Panc1 (cell line): Measurements from ENCODE around the gene JPT2. TPM values are rescaled to one million over a fixed set of nuclear protein-coding genes. Genes with fewer than 3 reads are reported as not detected.

Experiments used
- ATAC-seq: fragments of 200-7000 bp; cut with Tn5 transposase; 2 replicates; pipeline ENCODE4 v1.9.1; 2020; ENCODE audit warnings: mild to moderate bottlenecking, moderate library complexity
- BruUV-seq: library from RNA; stranded (reverse); fragments of 400-500 nt; replicated peaks from 2 replicates; lab custom pipeline; 2021; lab: Mats Ljungman, UMichigan
- CTCF ChIA-PET: fragments of 300-600 bp; sonication (Branson Sonifier 250); formaldehyde crosslinking; loops from one replicate; lab custom pipeline; 2022; ENCODE audit warnings: antibody characterized with exemption; lab: Charles Lee
- POLR2A ChIA-PET: fragments of 300-600 bp; sonication (Branson Sonifier 250); formaldehyde crosslinking; loops from one replicate; lab custom pipeline; 2022; ENCODE audit warnings: antibody characterized with exemption; lab: Charles Lee
- DNase-seq: peaks from one replicate; pipeline ENCODE4 v3.0.0-alpha.2; 2010; ENCODE audit warnings: low read depth, low spot score
- H3K27ac ChIP-seq: 2 replicates; pipeline ENCODE4 v1.5.1; 2011; ENCODE audit warnings: mild to moderate bottlenecking, low read length, inconsistent platforms
- H3K27me3 ChIP-seq: fragments of 200-500 bp; sonication (Bioruptor generic); 2 replicates; pipeline ENCODE4 v1.6.0; 2014; ENCODE audit warnings: low read length, inconsistent platforms; ENCODE audit not compliant: control insufficient read depth, insufficient read depth
- H3K36me3 ChIP-seq: fragments of 200-500 bp; sonication (Bioruptor generic); 2 replicates; pipeline ENCODE4 v1.5.1; 2014; ENCODE audit warnings: inconsistent platforms, mild to moderate bottlenecking, low read length, moderate library complexity; ENCODE audit not compliant: control insufficient read depth, insufficient read depth
- H3K4me1 ChIP-seq: 2 replicates; pipeline ENCODE4 v1.5.1; 2011; ENCODE audit warnings: inconsistent platforms, mild to moderate bottlenecking, low read length, moderate library complexity; ENCODE audit not compliant: control insufficient read depth, insufficient read depth
- H3K4me3 ChIP-seq, 2 experiments: 2 replicates each; pipeline ENCODE4 v1.5.1; 2011 to 2012; ENCODE audit warnings: low read depth in 2 of 2, low read length in 2 of 2, mild to moderate bottlenecking in 2 of 2, inconsistent platforms in 1 of 2, moderate library complexity in 1 of 2
- H3K9me3 ChIP-seq: fragments of 200-500 bp; sonication (Bioruptor generic); 2 replicates; pipeline ENCODE4 v1.5.1; 2014; ENCODE audit warnings: low read depth, mild to moderate bottlenecking, inconsistent platforms, low read length, moderate library complexity; ENCODE audit not compliant: control insufficient read depth, insufficient read depth
- CTCF ChIP-seq: fragments of 450-650 bp; IDR thresholded peaks from 2 replicates; pipeline ENCODE4 v1.5.1; 2017; ENCODE audit warnings: mild to moderate bottlenecking
- POLR2AphosphoS5 ChIP-seq: IDR thresholded peaks from 2 replicates; pipeline ENCODE4 v1.6.1; 2012; ENCODE audit warnings: mild to moderate bottlenecking, low read depth, low read length, moderate library complexity
- SIN3A ChIP-seq: IDR thresholded peaks from 2 replicates; pipeline ENCODE4 v1.6.1; 2012; ENCODE audit warnings: low read depth, mild to moderate bottlenecking, low read length, moderate library complexity, borderline replicate concordance; ENCODE audit not compliant: insufficient read depth
- TCF7L2 ChIP-seq: IDR thresholded peaks from 2 replicates; pipeline ENCODE4 v1.6.1; 2011; ENCODE audit warnings: mild to moderate bottlenecking, low read depth, low read length, inconsistent platforms
- in situ Hi-C: cut with HindIII; loops from 2 replicates; pipeline ENCODE4 v1.10.0; 2016; ENCODE audit warnings: low sequenced_read_pairs, low pct_unique_long_range_greater_than_20kb
- intact Hi-C: fragments of 100-400 bp; cut with micrococcal nuclease; formaldehyde crosslinking; loops from one replicate; pipeline ENCODE4 v1.10.0; 2022; ENCODE audit not compliant: unreplicated experiment
- total RNA-seq: library from RNA; stranded (reverse); gene quantifications from one replicate; pipeline ENCODE4 v1.2.1, GENCODE V29; 2021; ENCODE audit not compliant: unreplicated experiment
- TF ChIP-seq, protein P1 (sequence below), 2 experiments: IDR thresholded peaks; 2 replicates each; pipeline ENCODE4 v1.6.1; 2011 to 2012; ENCODE audit warnings: low read depth in 2 of 2, control low read depth in 1 of 2, low read length in 1 of 2, mild to moderate bottlenecking in 1 of 2, moderate library complexity in 1 of 2; ENCODE audit not compliant: insufficient read depth in 1 of 2

JPT2 gene
- total RNA-seq, 1 experiment from 2014 or later: 200 TPM

DNA sequence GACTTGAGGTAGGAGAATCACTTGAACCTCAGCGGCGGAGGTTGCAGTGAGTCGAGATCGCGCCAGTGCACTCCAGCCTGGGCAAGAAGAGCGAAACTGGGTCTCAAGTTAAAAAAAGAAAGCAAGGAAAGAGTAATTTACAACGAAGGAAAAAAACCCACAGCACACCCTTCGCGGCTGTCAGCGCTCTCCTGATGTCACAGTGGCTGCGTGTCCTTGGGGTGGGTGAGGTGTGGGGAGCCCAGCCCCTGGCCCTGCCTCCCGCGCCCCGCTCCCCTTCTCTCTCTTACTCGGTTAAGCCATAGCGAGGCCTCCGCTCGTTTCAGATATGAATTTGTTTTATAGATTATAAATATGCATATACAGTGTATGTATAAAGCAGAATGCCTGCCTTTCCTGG is 740 bp upstream of the JPT2 start:
- in situ Hi-C loops (no loop called here), intact Hi-C loops (no loop called here)
- ATAC-seq (no peak), DNase-seq (no peak)
- H3K27me3 ChIP-seq: no peaks in the 10 kb centered on the region
- no TSS peak for BruUV-seq
- peaks cover 18% of the 10 kb centered on the region for H3K4me1 ChIP-seq
- POLR2A ChIA-PET: interaction anchor here (0.7 kb wide), 1 partner anchor 224 kb away, joined by 3 read pairs; no protein-coding TSS in a partner anchor
- H3K9me3 ChIP-seq: no peaks in the 10 kb centered on the region
- TF ChIP-seq TCF7L2 (no peak), CTCF (no peak), POLR2AphosphoS5 (no peak), SIN3A (no peak)
- TF ChIP-seq, protein P1, sequence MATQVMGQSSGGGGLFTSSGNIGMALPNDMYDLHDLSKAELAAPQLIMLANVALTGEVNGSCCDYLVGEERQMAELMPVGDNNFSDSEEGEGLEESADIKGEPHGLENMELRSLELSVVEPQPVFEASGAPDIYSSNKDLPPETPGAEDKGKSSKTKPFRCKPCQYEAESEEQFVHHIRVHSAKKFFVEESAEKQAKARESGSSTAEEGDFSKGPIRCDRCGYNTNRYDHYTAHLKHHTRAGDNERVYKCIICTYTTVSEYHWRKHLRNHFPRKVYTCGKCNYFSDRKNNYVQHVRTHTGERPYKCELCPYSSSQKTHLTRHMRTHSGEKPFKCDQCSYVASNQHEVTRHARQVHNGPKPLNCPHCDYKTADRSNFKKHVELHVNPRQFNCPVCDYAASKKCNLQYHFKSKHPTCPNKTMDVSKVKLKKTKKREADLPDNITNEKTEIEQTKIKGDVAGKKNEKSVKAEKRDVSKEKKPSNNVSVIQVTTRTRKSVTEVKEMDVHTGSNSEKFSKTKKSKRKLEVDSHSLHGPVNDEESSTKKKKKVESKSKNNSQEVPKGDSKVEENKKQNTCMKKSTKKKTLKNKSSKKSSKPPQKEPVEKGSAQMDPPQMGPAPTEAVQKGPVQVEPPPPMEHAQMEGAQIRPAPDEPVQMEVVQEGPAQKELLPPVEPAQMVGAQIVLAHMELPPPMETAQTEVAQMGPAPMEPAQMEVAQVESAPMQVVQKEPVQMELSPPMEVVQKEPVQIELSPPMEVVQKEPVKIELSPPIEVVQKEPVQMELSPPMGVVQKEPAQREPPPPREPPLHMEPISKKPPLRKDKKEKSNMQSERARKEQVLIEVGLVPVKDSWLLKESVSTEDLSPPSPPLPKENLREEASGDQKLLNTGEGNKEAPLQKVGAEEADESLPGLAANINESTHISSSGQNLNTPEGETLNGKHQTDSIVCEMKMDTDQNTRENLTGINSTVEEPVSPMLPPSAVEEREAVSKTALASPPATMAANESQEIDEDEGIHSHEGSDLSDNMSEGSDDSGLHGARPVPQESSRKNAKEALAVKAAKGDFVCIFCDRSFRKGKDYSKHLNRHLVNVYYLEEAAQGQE (IDR thresholded peaks at IDR 0.05; ENCODE audit: insufficient read depth in 1 of 2, low read depth in 2 of 2, low read length in 1 of 2): no peak
- H3K4me3 ChIP-seq: peak overlapping the region; percentile 49 to 72
- H3K36me3 ChIP-seq: peaks cover 2% of the 10 kb centered on the region
- CTCF ChIA-PET: no interaction called here
- peak overlapping the region; percentile 73 for H3K27ac ChIP-seq

DNA sequence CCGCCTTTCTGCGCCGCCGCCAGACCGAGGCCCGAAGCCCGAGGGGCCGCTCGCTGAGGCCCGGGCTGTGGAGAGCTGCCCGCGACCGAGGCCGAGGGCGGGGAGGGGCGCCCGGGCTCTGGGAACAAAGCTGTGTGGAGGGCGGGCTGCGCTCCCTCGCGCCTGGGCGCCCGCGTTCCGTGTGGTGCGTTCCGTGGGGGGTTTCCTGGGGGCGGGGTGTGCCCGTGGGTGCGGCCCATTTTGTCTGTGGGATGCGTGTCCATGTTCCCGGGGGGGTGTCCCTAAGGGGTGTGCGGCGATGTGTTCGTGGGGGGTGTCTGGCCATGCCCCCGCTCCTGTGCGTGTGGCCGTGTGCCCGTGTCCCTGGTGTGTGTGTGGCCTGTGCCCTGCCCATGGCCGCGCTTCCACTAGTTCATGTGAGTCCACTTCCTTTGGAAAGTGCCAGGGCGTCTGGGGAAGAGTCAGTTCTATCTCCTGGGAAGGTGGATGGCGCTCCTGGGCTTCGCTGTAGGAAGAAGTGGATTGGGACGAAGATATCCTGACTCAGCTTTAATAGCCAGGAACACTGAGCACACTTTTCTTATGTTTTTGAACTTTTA is 520 bp downstream of the JPT2 start:
- Histone ChIP-seq H3K27ac (peak overlapping the region; percentile 97), H3K27me3 (no peaks in the 10 kb centered on the region), H3K36me3 (no peaks in the 10 kb centered on the region; the same call in none of the 2 replicates), H3K4me3 (peak overlapping the region; percentile 72 to 92), H3K9me3 (no peaks in the 10 kb centered on the region), H3K4me1 (peaks cover 18% of the 10 kb centered on the region)
- ATAC-seq (peak; percentile 43), DNase-seq (no peak)
- in situ Hi-C loops: no loop called here
- no peak; the same call in 1 of the 2 replicates for TF ChIP-seq POLR2AphosphoS5
- TF ChIP-seq, protein P1 (IDR thresholded peaks at IDR 0.05; ENCODE audit: insufficient read depth in 1 of 2, low read depth in 2 of 2, low read length in 1 of 2): no peak
- POLR2A ChIA-PET: interaction anchor here (0.5 to 0.7 kb wide), 2 partner anchors 24 to 27 kb away, joined by 5 to 12 read pairs; no protein-coding TSS in a partner anchor
- CTCF ChIA-PET: no interaction called here
- intact Hi-C loops: no loop called here
- no TSS peak for BruUV-seq
